SH-SY5Y (cell line): ENCODE results near the gene WNK1.

ENCODE experiments used
- GATA2 ChIP-seq: IDR thresholded peaks from 2 replicates; pipeline ENCODE4 v1.6.1; 2011; ENCODE audit warnings: mild to moderate bottlenecking, low read depth, low read length
- GATA3 ChIP-seq: IDR thresholded peaks from 2 replicates; pipeline ENCODE4 v1.6.1; 2011; ENCODE audit warnings: low read depth, mild to moderate bottlenecking, low read length, moderate library complexity

DNA sequence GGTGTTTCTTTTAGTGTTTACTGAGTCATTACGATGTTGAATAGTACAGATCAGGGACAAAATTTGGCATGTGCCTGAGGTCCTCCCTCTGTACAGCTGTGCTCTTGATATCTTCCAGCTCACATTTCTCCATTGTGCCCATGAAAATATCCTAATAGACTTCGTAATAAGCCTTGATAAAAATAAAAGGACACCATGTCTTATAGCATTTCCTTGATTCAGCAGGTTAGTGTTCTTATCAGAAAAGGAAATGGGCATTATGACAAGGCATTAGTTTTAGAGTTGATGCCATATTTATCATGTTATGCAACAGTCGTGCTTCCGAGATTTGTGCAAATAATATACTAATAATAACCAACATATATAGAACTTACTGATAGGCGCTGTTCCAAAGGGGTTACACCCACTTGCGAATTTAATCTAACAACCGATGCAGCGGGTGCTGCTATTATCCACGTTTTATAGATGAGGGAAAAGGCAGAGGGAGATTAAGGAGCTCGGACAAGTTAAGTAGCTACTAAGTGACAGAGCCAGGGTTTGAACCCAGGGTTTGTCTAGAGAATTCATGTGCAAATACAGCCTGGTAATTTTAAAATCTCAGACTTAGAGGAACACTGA is 15.1 kb upstream of the WNK1 start:
- no peak for TF ChIP-seq GATA3
- TF ChIP-seq GATA2: no peak
